HG03571 (cell line): Measurements from ENCODE around the gene STK39.
"Not testable (repeated sequence)": the region's sequence is repeated elsewhere in the genome, so short reads cannot be mapped to it uniquely, and the experiment has no call there.

ENCODE experiments used
- ATAC-seq: cut with Tn5 transposase; IDR thresholded peaks from one replicate; pipeline ENCODE4 v1.9.1; 2021; ENCODE audit not compliant: unreplicated experiment

The STK39 gene

DNA sequence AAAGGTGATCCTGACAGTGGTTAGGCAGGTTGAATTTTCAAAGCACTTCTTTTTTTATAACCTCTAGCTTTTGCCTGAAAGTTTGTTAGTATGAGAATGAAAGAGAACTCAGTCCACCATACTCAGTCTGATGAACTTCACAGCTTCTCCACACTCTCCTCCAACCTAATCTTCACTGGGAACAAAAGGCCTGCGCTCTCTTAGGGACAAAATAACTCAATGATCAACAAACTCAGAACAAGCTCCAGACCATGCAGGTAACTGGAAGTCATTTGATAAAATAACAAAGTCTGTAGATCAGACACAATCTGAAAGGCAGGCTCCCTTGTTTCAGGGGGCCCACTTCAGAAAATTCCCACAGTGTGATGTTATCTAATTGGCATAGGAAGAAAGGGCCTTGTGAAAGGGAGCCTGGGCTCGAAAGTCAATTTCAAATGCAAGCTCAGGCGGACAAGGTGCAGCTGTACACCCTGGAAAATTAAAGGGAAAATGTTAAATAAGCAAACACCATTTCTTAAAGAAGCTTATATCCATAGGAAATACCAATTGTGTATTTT is 142.2 kb downstream of the STK39 start:
- ATAC-seq: no peak

GRCh38 chr2:168097431-168097830 is 150.0 kb downstream of the STK39 start:
- no peak for ATAC-seq

DNA sequence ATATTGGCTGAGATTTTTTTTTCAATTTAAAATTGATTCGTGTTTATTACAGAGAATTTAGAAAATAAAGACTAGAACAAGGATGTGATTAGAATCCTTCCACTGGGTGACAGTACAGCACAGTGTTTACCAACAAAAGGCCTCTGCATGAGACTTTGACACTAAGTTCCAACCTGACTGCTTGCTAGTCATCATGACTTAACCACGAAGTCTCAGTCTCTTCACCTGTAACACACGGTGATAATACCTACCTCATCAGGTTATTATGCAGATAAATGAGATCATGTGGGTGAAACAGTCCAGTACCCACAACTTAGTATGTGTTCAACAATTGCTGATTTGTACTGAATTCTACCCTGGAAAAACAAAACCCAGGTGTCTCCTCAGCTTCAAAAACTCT is 151.2 kb downstream of the STK39 start:
- no peak for ATAC-seq

- no peak for ATAC-seq
Observed at GRCh38 chr2:168091986-168092385, 155.4 kb downstream of the STK39 start.

GRCh38 chr2:168090366-168091135 is 156.8 kb downstream of the STK39 start:
- ATAC-seq: peak; percentile 81

DNA sequence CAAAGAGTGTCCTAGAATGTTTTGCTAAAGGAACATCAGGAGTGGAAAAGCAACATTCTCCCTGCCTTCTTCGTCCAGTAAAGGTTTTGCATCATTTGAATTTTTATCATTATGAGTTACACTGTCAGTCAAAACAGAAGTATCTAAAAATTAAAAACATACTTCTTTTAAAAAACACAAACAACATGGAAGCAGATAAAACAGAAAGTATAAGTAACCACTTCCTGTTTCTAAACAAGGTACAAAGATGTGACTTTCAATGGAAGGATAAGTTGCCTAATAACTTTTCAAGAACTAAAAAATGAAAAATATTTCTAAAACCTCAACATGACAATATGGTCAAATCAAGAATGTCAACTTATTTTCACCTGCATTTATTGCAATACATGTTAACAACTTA is 158.2 kb downstream of the STK39 start:
- no peak for ATAC-seq

DNA sequence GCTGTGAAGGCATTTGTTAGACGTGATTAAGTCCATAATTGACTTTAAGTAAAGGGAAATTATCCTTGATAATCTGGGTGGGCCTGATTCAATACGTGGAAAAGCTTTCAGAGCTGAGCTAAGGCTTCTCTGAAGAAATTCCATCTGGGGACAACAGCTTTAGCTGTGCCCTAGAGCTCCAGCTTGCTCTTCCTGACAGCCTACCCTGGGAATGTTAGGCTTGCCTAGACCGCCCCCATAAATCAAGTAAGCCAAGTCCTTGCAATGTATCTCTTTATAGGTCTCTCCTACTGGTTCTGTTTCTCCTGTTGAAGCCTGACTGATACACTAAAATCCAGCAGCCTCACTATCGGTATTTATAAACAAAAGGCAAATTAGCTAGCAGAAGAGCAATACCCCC is 160.0 kb downstream of the STK39 start:
- no peak for ATAC-seq

GRCh38 chr2:168086851-168087250 is 160.5 kb downstream of the STK39 start:
- ATAC-seq: no peak

DNA sequence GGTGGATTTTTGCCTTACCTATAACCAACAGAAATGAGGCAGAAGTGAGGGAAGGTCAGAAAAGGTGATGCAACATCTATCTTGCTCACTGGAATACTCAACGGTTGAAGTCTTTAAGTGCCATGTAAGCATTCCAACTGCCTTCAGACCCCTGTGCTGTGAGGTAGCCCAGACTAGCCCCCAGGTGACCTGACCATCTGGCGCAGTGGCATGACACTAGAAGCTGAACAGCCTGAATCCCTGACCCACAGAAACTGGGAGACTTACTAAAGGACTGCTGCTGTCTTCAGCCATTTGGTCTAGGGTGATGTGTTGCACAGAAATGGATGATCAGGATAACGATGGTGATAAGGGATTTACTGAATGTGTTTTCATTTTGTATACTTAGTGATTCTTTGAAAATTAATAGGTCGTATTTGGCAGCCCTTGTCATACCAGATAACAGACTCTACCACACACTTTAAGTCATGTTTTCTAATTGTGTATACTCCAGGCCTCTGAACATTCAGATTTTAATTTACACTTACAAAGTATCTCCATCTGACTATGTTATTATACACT is 161.5 kb downstream of the STK39 start:
- ATAC-seq: no peak

GRCh38 chr2:168084288-168084687 is 163.1 kb downstream of the STK39 start:
- no peak for ATAC-seq

DNA sequence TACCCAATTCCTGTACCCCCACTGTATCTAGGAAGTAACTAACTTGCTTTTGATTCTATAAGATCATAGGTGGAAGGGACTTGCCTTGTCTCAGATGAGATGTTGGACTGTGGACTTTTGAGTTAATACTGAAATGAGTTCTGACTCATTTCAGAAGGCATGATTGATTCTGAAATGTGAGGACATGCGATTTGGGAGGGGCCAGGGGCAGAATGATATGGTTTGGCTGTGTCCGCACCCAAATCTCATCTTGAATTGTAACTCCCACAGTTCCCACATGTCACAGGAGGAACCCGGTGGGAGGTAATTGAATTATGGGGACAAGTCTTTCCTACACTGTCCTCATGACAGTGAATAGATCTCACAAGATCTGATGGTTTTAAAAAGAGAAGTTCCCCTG is 165.9 kb downstream of the STK39 start:
- ATAC-seq: not testable (repeated sequence)

DNA sequence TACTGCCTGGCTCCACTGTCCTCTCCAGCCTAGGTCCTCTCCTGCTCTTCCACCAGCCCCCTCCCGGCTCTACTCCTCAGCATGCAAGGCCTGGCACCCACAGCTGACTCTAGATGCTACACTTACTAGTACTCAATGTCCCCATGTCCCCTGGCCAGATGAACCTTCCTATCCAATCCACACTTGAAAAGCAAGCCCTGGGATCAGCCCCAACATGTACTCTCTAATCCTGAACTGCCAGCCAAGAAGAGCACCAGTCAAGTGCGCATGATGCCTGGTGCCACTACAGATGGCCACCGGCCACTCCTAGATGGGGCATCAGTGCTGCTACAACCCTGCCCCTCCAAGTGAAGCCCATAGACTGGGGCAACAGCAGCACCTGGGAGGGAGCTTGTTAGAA is 168.2 kb downstream of the STK39 start:
- ATAC-seq: no peak

DNA sequence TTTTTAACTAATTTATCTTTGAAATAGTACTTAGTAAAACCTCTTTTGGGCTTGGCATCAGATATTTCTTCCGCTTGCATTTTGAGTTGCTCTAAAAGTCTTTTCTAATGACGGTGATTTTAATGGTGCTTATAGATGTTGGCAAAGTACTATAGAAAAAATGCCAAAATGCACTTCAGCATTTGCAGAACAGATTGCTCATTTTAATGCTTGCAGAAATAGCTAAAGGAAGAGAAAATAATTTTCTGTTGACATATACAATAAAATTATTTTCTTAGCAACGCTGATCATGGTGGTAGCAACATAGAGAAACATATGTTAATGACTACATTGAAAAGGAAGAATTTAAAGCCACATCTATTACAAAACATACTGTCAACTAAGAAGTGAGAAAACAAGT is 170.7 kb downstream of the STK39 start:
- no peak for ATAC-seq

GRCh38 chr2:168075446-168075845 is 171.9 kb downstream of the STK39 start:
- ATAC-seq: no peak

DNA sequence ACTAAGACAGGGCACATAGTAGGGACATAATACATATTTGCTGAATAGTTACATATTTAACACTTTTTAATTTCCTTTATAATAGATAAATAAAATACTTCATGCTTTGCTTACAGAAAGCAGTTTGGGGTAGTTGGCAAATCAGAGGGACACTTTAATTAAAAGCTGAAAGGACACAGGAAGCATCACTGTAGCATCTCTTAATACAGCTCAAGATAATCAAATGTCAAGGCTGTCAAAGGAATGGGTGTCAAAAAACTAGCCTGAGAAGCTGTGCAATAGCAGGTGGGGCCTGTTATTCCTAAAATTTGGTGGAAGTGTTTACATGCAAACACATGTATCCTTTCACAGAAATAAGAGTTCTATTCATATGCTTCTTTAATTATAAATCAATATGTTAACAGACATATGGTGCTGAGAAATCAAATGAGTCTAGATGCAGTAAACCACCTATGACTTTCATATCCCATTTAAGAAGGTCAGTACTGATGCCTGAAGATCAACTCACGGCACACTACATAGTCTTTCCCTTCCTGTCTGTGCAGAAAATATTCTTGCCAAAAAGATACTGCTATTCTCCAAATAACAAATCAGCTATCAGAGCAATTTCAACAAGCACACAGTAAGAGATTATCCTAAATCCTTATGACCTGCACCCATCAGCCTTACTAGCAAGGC is 174.6 kb downstream of the STK39 start:
- ATAC-seq: no peak

- no peak for ATAC-seq
Observed at GRCh38 chr2:168064011-168064998, 183.1 kb downstream of the STK39 start.

- no peak for ATAC-seq
Observed at GRCh38 chr2:168062936-168063335, 184.5 kb downstream of the STK39 start.

- no peak for ATAC-seq
Observed at GRCh38 chr2:168062054-168062453, 185.3 kb downstream of the STK39 start.

- no peak for ATAC-seq
Observed at GRCh38 chr2:168060986-168061750, 186.2 kb downstream of the STK39 start.

GRCh38 chr2:168059758-168060157 is 187.6 kb downstream of the STK39 start:
- no peak for ATAC-seq
